Ascending aorta (tissue), 2 donors: ENCODE results near the gene ALG12. TPM values are rescaled to one million over a fixed set of nuclear protein-coding genes. Genes with fewer than 3 reads are reported as not detected.
"Not testable (repeated sequence)": the region's sequence is repeated elsewhere in the genome, so short reads cannot be mapped to it uniquely, and the experiment has no call there.

Source experiments
- DNase-seq, 2 donors: peaks; one replicate each; pipeline ENCODE4 v3.0.0-alpha.2; 2019; ENCODE audit warnings: low spot score in 2 of 2
- H3K27ac ChIP-seq, 2 donors: fragments of 200-600 bp; sonication (generic); one replicate each; pipeline ENCODE4 v1.5.1; 2016 to 2017; ENCODE audit warnings: mild to moderate bottlenecking in 1 of 2
- H3K27me3 ChIP-seq: fragments of 200-600 bp; sonication (generic); one replicate; pipeline ENCODE4 v1.5.1; 2017
- H3K36me3 ChIP-seq, 2 donors: fragments of 200-600 bp; sonication (generic); one replicate each; pipeline ENCODE4 v1.5.1; 2016
- H3K4me1 ChIP-seq, 2 donors: fragments of 200-600 bp; sonication (generic); one replicate each; pipeline ENCODE4 v1.5.1; 2016 to 2017; ENCODE audit warnings: mild to moderate bottlenecking in 1 of 2
- H3K4me3 ChIP-seq, 2 donors: fragments of 200-600 bp; sonication (generic); one replicate each; pipeline ENCODE4 v1.5.1; 2016 to 2017; ENCODE audit warnings: mild to moderate bottlenecking in 1 of 2
- H3K9me3 ChIP-seq, 2 donors: fragments of 200-600 bp; sonication (generic); one replicate each; pipeline ENCODE4 v1.5.1; 2016
- CTCF ChIP-seq, 3 experiments: fragments of 200-600 bp in 2 of 3; fragments of 450-650 bp in 1 of 3; sonication (generic) in 2 of 3; IDR thresholded peaks; one replicate each; pipeline ENCODE4 v1.5.1; 2016 to 2019; ENCODE audit warnings: antibody characterized with exemption in 3 of 3, mild to moderate bottlenecking in 1 of 3, moderate library complexity in 1 of 3
- intact Hi-C: fragments of 100-400 bp; cut with DNase I; formaldehyde crosslinking; loops from one replicate; pipeline ENCODE4 v1.15.1; 2023
- total RNA-seq: library from RNA; depleted of rRNA; stranded (reverse); fragments of >200 nt; gene quantifications from one replicate; pipeline ENCODE4 v1.1.0, GENCODE V29; 2016

ALG12 gene
- total RNA-seq, 1 donor from 2014 or later, result 6.9 TPM

GRCh38 chr22:49853981-49854831, 64.0 kb downstream of the ALG12 start:
- Histone ChIP-seq H3K36me3 (peaks cover 0 to 4% of the 10 kb centered on the region in 2 donors), H3K27ac (peak overlapping the region; percentile 57 to 66), H3K4me3 (peak overlapping the region; percentile 60 to 87), H3K27me3 (peaks cover 7% of the 10 kb centered on the region), H3K9me3 (no peaks in the 10 kb centered on the region), H3K4me1 (peaks cover 2 to 21% of the 10 kb centered on the region in 2 donors)
- TF ChIP-seq CTCF (IDR thresholded peaks at IDR 0.05), result no peak
- DNase-seq, result no peak
- intact Hi-C loops, result loop anchor here (1.0 to 5.0 kb wide), 5 partner anchors 27 to 773 kb away; partner anchors contain the start of genes ALG12, ARSA, BRD1 and CRELD2

GRCh38 chr22:49852898-49853894, 65.0 kb downstream of the ALG12 start, which contains the start of gene ZBED4:
TSS of gene ZBED4 (plus strand) at chr22:49853844. CDS start at chr22:49883663, 29,819 bp downstream.
- peak within 1 kb of the TSS; percentile 77 to 87 for H3K4me3 ChIP-seq
- no peaks in the 10 kb centered on the region for H3K9me3 ChIP-seq
- H3K27ac ChIP-seq, result peak within 1 kb of the TSS; percentile 79 to 84
- H3K27me3 ChIP-seq, result peaks cover 17% of the 10 kb centered on the region
- peaks cover 9 to 30% of the 10 kb centered on the region in 2 donors for H3K4me1 ChIP-seq
- intact Hi-C loops, result loop anchor here (1.0 to 5.0 kb wide), 5 partner anchors 26 to 774 kb away; partner anchors contain the start of genes ALG12, ARSA, BRD1 and CRELD2
- TF ChIP-seq CTCF (IDR thresholded peaks at IDR 0.05), result no peak
- DNase-seq, result peak; percentile 84 to 98
- no peaks in the 10 kb centered on the region for H3K36me3 ChIP-seq

- H3K27me3 ChIP-seq, result peaks cover 21% of the 10 kb centered on the region
- peak overlapping the region; percentile 69 to 77 for H3K4me3 ChIP-seq
- not testable (repeated sequence) for H3K36me3 ChIP-seq, DNase-seq, H3K9me3 ChIP-seq
- intact Hi-C loops, result loop anchor here (2.0 to 5.0 kb wide), 3 partner anchors 108 to 775 kb away; partner anchors contain the start of genes ARSA, PIM3 and SELENOO
- peak overlapping the region; percentile 79 to 84 for H3K27ac ChIP-seq
- H3K4me1 ChIP-seq, result peaks cover 9 to 32% of the 10 kb centered on the region in 2 donors
Observed at GRCh38 chr22:49852568-49852897, 65.7 kb downstream of the ALG12 start.

- H3K9me3 ChIP-seq, result no peaks in the 10 kb centered on the region
- DNase-seq, result no peak
- no peaks in the 10 kb centered on the region for H3K36me3 ChIP-seq
- H3K4me1 ChIP-seq, result peaks cover 9 to 32% of the 10 kb centered on the region in 2 donors
- H3K27ac ChIP-seq, result no peak overlapping the region
- intact Hi-C loops, result loop anchor here (5.0 kb wide), 2 partner anchors 351 to 776 kb away; partner anchors contain the start of genes ARSA and SELENOO
- no peak for TF ChIP-seq CTCF (IDR thresholded peaks at IDR 0.05)
- peaks cover 21% of the 10 kb centered on the region for H3K27me3 ChIP-seq
- H3K4me3 ChIP-seq, result no peak overlapping the region
Observed at GRCh38 chr22:49850959-49851802, 67.1 kb downstream of the ALG12 start.

Other genes with a start within 250 kb of the ALG12 start
- gene BRD1, start 90.6 kb downstream of the ALG12 start, total RNA-seq, result 32.5 TPM
- 10.1 TPM for gene ZBED4, start 64.6 kb downstream of the ALG12 start, total RNA-seq
- gene CRELD2, start 196 bp upstream of the ALG12 start, total RNA-seq, result 61.8 TPM
- 269 TPM for gene PIM3, start 42.3 kb upstream of the ALG12 start, total RNA-seq
- gene IL17REL, start 94.3 kb upstream of the ALG12 start, total RNA-seq, result not detected
- not detected for gene TTLL8, start 139.9 kb upstream of the ALG12 start, total RNA-seq
- 0.32 TPM for gene MLC1, start 167.0 kb upstream of the ALG12 start, total RNA-seq
- gene MOV10L1, start 171.6 kb upstream of the ALG12 start, total RNA-seq, result not detected